Measurements from ENCODE around the gene PPM1M. TPM values are rescaled to one million over a fixed set of nuclear protein-coding genes. Genes with fewer than 3 reads are reported as not detected.

PPM1M gene
- total RNA-seq, 4 donors from 2014 or later: 13.0 to 44.7 (median 35.3) TPM

GRCh38 chr3:52259035-52259434 lies 13.5 kb downstream of the PPM1M start:
- TF ChIP-seq CTCF (IDR thresholded peaks at IDR 0.05; ENCODE audit: low read depth): no peak

GRCh38 chr3:52259448-52259847 lies 13.9 kb downstream of the PPM1M start:
- TF ChIP-seq CTCF (IDR thresholded peaks at IDR 0.05; ENCODE audit: low read depth): no peak

GRCh38 chr3:52262447-52262846 lies 16.9 kb downstream of the PPM1M start:
- no peak for TF ChIP-seq CTCF (IDR thresholded peaks at IDR 0.05; ENCODE audit: low read depth)

- no peak for TF ChIP-seq CTCF (IDR thresholded peaks at IDR 0.05; ENCODE audit: low read depth)
These were observed 19.8 kb downstream of the PPM1M start for GRCh38 chr3:52265387-52265786.

GRCh38 chr3:52268036-52268435 lies 22.5 kb downstream of the PPM1M start:
- TF ChIP-seq CTCF (IDR thresholded peaks at IDR 0.05; ENCODE audit: low read depth): no peak

- no peak for TF ChIP-seq CTCF (IDR thresholded peaks at IDR 0.05; ENCODE audit: low read depth)
These were observed 24.2 kb downstream of the PPM1M start for GRCh38 chr3:52269776-52270175.

- no peak for TF ChIP-seq CTCF (IDR thresholded peaks at IDR 0.05; ENCODE audit: low read depth)
These were observed 24.7 kb downstream of the PPM1M start for GRCh38 chr3:52270252-52270754.
